Measurements from ENCODE around the gene TFF3. TPM values are rescaled to one million over a fixed set of nuclear protein-coding genes. Genes with fewer than 3 reads are reported as not detected.
A peak's percentile ranks its signal among the peaks of the same experiment; 100 is the strongest.

The TFF3 gene
- total RNA-seq, 1 experiment from 2014 or later = not detected

DNA sequence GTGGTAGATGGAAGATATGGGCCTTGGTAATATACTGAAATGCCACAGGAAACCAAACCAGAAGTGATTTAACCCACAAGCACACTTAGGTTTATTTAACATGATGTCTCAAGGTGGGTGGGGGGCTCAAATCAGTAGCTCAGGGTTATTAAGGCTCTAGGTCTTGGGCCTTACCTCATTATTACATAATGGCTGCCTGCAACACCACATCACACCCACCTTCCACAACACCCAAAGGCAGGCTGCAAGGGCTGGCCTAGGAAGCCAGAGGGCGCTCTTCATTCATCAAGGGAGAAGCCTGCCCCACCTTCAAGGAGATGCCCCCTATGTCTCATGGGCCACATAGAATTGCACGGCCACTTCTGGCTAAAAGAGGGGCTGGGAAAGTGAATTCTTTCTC lies 45.1 kb upstream of the TFF3 start:
- H3K4me3 ChIP-seq (ENCODE audit: low read depth, low read length, poor library complexity, severe bottlenecking) = no peak overlapping the region
- ChIA-PET POLR2A (ENCODE audit: low non-redundant PET) (no interaction called here), CTCF (no interaction called here)
- no peak for TF ChIP-seq EZH2 (IDR thresholded peaks at IDR 0.05; ENCODE audit: borderline replicate concordance, low read depth, low read length, poor library complexity, severe bottlenecking)
- TF ChIP-seq, protein P1, sequence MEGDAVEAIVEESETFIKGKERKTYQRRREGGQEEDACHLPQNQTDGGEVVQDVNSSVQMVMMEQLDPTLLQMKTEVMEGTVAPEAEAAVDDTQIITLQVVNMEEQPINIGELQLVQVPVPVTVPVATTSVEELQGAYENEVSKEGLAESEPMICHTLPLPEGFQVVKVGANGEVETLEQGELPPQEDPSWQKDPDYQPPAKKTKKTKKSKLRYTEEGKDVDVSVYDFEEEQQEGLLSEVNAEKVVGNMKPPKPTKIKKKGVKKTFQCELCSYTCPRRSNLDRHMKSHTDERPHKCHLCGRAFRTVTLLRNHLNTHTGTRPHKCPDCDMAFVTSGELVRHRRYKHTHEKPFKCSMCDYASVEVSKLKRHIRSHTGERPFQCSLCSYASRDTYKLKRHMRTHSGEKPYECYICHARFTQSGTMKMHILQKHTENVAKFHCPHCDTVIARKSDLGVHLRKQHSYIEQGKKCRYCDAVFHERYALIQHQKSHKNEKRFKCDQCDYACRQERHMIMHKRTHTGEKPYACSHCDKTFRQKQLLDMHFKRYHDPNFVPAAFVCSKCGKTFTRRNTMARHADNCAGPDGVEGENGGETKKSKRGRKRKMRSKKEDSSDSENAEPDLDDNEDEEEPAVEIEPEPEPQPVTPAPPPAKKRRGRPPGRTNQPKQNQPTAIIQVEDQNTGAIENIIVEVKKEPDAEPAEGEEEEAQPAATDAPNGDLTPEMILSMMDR (conservative IDR thresholded peaks at IDR 0.05; ENCODE audit: low read depth, low read length) = peak; percentile 36
- peaks cover 5% of the 10 kb centered on the region for H3K9me3 ChIP-seq (ENCODE audit: low read depth, low read length, poor library complexity, severe bottlenecking)
- peak; percentile 30 for DNase-seq (ENCODE audit: low spot score)
- H3K27me3 ChIP-seq (replicated peaks; ENCODE audit: insufficient read depth, low read depth, low read length, poor library complexity) = peaks cover 6% of the 10 kb centered on the region
- no peaks in the 10 kb centered on the region for H3K4me1 ChIP-seq (ENCODE audit: insufficient read depth, low read length, poor library complexity, severe bottlenecking)
- no peak overlapping the region for H3K27ac ChIP-seq (ENCODE audit: low read depth, low read length, poor library complexity, severe bottlenecking)
- H3K36me3 ChIP-seq (ENCODE audit: insufficient read depth, low read length, poor library complexity, severe bottlenecking) = no peaks in the 10 kb centered on the region
- no TSS peak for BruUV-seq (replicated peaks)
- intact Hi-C loops (cut with micrococcal nuclease; ENCODE audit: unreplicated experiment) = no loop called here

DNA sequence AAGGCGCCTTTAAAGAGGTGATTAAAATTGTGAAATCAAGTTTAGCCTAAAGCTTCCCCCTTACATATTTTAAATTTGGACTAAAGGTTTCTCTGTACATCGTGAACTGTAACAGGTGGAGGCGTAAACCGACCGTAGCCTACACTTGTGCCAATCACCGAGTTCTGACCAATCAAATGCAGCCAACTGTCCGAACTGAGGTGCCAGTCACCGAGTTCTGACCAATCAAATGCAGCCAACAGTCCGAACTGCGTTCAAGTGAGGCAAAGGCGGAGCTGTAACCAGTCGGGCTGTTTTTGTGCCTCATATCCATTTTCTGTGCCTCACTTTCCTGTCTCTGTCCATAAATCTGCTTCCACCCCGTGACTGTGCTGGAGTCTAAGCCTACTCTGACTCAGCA lies 43.7 kb upstream of the TFF3 start:
- intact Hi-C loops (cut with micrococcal nuclease; ENCODE audit: unreplicated experiment) = no loop called here
- no peak overlapping the region for H3K4me3 ChIP-seq (ENCODE audit: low read depth, low read length, poor library complexity, severe bottlenecking)
- H3K27me3 ChIP-seq (replicated peaks; ENCODE audit: insufficient read depth, low read depth, low read length, poor library complexity) = peaks cover 6% of the 10 kb centered on the region
- POLR2A ChIA-PET (ENCODE audit: low non-redundant PET) = interaction anchor here (0.6 kb wide), 1 partner anchor 407 kb away, joined by 3 read pairs; no protein-coding TSS in a partner anchor
- TF ChIP-seq, protein P1 (conservative IDR thresholded peaks at IDR 0.05; ENCODE audit: low read depth, low read length) = no peak
- TF ChIP-seq EZH2 (IDR thresholded peaks at IDR 0.05; ENCODE audit: borderline replicate concordance, low read depth, low read length, poor library complexity, severe bottlenecking) = no peak
- CTCF ChIA-PET = no interaction called here
- H3K9me3 ChIP-seq (ENCODE audit: low read depth, low read length, poor library complexity, severe bottlenecking) = peaks cover 5% of the 10 kb centered on the region
- peak; percentile 22 for DNase-seq (ENCODE audit: low spot score)
- no peak overlapping the region for H3K27ac ChIP-seq (ENCODE audit: low read depth, low read length, poor library complexity, severe bottlenecking)
- BruUV-seq (replicated peaks) = no TSS peak
- no peaks in the 10 kb centered on the region for H3K4me1 ChIP-seq (ENCODE audit: insufficient read depth, low read length, poor library complexity, severe bottlenecking)
- no peaks in the 10 kb centered on the region for H3K36me3 ChIP-seq (ENCODE audit: insufficient read depth, low read length, poor library complexity, severe bottlenecking)

DNA sequence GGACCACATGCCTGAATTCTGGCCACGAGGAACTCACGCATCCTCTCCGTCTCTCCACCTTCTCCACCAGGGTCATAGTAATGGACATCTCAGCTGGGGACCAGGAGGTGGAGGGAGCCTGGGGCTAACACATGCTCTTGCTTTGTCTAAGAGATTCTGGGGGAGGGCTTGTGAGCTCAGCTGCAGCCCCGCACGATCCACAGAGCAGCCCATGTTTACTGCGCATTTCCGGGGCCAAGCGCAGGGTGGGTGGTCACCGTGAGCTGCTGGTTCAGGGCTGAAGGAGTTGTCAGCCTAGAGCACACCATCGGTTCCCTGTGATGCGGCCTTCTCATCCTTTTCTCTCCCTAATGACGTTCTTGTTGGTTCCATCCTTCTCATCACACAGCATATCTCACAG lies 43.1 kb upstream of the TFF3 start:
- peaks cover 5% of the 10 kb centered on the region for H3K9me3 ChIP-seq (ENCODE audit: low read depth, low read length, poor library complexity, severe bottlenecking)
- ChIA-PET POLR2A (ENCODE audit: low non-redundant PET) (interaction anchor here (0.6 kb wide), 1 partner anchor 407 kb away, joined by 3 read pairs; no protein-coding TSS in a partner anchor), CTCF (no interaction called here)
- no peaks in the 10 kb centered on the region for H3K36me3 ChIP-seq (ENCODE audit: insufficient read depth, low read length, poor library complexity, severe bottlenecking)
- BruUV-seq (replicated peaks) = no TSS peak
- no peak overlapping the region for H3K27ac ChIP-seq (ENCODE audit: low read depth, low read length, poor library complexity, severe bottlenecking)
- TF ChIP-seq, protein P1 (conservative IDR thresholded peaks at IDR 0.05; ENCODE audit: low read depth, low read length) = no peak
- TF ChIP-seq EZH2 (IDR thresholded peaks at IDR 0.05; ENCODE audit: borderline replicate concordance, low read depth, low read length, poor library complexity, severe bottlenecking) = no peak
- peaks cover 6% of the 10 kb centered on the region for H3K27me3 ChIP-seq (replicated peaks; ENCODE audit: insufficient read depth, low read depth, low read length, poor library complexity)
- DNase-seq (ENCODE audit: low spot score) = no peak
- no peaks in the 10 kb centered on the region for H3K4me1 ChIP-seq (ENCODE audit: insufficient read depth, low read length, poor library complexity, severe bottlenecking)
- no peak overlapping the region for H3K4me3 ChIP-seq (ENCODE audit: low read depth, low read length, poor library complexity, severe bottlenecking)
- intact Hi-C loops (cut with micrococcal nuclease; ENCODE audit: unreplicated experiment) = no loop called here

Data from A673 (cell line).